ENCODE data around the gene KIF12. TPM values are rescaled to one million over a fixed set of nuclear protein-coding genes. Genes with fewer than 3 reads are reported as not detected.
A peak's percentile ranks its signal among the peaks of the same experiment; 100 is the strongest.

KIF12 gene
- total and polyA plus RNA-seq, 2 of the 13 experiments (the other 11 are each of a cell fraction or from before 2014, with no cell fraction given), result 1.8 to 12.5 TPM

DNA sequence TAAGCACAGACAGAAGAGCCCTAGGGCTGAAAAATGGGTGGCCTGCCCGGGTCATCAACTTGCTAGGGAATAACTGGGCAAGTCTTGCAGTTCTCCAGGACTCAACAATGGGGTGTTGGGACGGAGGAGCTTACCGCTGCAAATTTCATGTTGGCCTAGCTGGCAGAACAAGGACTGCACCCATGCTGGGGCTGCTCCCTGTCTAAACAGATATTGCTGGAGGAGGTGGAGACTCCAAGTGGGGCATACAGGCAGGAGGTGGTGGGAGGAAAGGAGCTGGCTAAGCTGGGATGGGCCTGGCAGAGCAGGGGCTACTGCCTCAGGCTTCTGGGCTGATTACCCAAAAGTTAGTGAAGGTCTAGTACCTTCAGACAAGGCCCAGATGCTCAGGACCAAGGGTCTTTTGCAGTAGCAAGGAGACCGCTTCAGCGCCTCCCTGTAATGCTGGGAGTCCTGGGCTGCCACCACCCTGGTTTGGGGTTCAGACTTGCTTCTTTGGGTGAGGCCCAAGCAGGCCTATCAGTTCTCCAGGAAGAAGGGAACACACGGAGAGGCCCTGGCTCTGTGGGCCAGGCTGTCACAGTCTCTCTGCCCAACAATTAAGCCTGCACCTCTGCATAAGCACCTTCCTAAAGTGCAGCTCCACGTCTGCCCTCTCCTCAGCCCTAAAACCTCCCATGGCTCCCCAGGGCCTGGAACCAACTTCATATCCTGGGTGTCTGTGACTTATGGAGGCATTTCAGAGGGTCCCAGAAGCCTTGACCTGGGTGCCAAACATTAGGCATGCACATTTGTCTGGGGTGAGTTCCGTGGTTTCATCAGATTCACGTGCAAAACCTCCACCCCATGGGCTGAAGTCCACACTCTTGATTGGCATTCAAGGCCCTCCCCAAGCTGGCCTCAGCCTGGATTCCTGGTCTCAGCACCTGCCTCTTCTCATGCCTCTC, 24.2 kb upstream of the KIF12 start (continued):
- 0 out of 2 replicates have a peak, but pooled peaks have one; percentile 41 for TF ChIP-seq MED13 (CRISPR knock-in tag; IDR thresholded peaks at IDR 0.05)
- TF ChIP-seq ZNF17 (CRISPR knock-in tag; IDR thresholded peaks at IDR 0.05), result no peak
- TF ChIP-seq CBX5 (CRISPR knock-in tag; IDR thresholded peaks at IDR 0.05; ENCODE audit: borderline replicate concordance), result peak; percentile 28; the same call in 1 of the 2 replicates
- no peak for TF ChIP-seq NCOR1 (IDR thresholded peaks at IDR 0.05; ENCODE audit: borderline replicate concordance, low read length)
- peak; percentile 76; the same call in 1 of the 2 replicates for TF ChIP-seq ADNP (CRISPR knock-in tag; IDR thresholded peaks at IDR 0.05)
- TF ChIP-seq, protein P1, sequence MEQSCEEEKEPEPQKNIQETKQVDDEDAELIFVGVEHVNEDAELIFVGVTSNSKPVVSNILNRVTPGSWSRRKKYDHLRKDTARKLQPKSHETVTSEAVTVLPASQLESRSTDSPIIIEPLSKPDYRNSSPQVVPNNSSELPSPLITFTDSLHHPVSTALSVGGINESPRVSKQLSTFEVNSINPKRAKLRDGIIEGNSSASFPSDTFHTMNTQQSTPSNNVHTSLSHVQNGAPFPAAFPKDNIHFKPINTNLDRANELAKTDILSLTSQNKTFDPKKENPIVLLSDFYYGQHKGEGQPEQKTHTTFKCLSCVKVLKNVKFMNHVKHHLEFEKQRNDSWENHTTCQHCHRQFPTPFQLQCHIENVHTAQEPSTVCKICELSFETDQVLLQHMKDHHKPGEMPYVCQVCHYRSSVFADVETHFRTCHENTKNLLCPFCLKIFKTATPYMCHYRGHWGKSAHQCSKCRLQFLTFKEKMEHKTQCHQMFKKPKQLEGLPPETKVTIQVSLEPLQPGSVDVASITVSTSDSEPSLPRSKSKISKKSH (CRISPR knock-in tag; IDR thresholded peaks at IDR 0.05; ENCODE audit: borderline replicate concordance), result no peak
- TF ChIP-seq ZNF264 (CRISPR knock-in tag; IDR thresholded peaks at IDR 0.05), result no peak
- TF ChIP-seq HNF4A (CRISPR knock-in tag; IDR thresholded peaks at IDR 0.05), result peak; percentile 96
- peak; percentile 32; the same call in 1 of the 2 replicates for TF ChIP-seq THAP11 (CRISPR knock-in tag; IDR thresholded peaks at IDR 0.05)
- TF ChIP-seq, protein P2, sequence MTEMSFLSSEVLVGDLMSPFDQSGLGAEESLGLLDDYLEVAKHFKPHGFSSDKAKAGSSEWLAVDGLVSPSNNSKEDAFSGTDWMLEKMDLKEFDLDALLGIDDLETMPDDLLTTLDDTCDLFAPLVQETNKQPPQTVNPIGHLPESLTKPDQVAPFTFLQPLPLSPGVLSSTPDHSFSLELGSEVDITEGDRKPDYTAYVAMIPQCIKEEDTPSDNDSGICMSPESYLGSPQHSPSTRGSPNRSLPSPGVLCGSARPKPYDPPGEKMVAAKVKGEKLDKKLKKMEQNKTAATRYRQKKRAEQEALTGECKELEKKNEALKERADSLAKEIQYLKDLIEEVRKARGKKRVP (CRISPR knock-in tag; IDR thresholded peaks at IDR 0.05), result peak in 1 of 2 experiments; percentile 95; a peak in 2 of 4 replicates
- no peak for TF ChIP-seq HCFC1 (IDR thresholded peaks at IDR 0.05; ENCODE audit: low read depth, low read length)
- TF ChIP-seq NR2F1 (CRISPR knock-in tag; IDR thresholded peaks at IDR 0.05), result peak in 1 of 2 experiments; percentile 29; a peak in 1 of 4 replicates
- TF ChIP-seq PPARG (CRISPR knock-in tag; conservative IDR thresholded peaks at IDR 0.05), result peak; percentile 37; the same call in 1 of the 2 replicates
- TF ChIP-seq CREB1 (IDR thresholded peaks at IDR 0.05), result no peak
- no peak for TF ChIP-seq CREB1 (CRISPR knock-in tag; IDR thresholded peaks at IDR 0.05)
- TF ChIP-seq RCOR2 (CRISPR knock-in tag; IDR thresholded peaks at IDR 0.05), result peak; percentile 62; the same call in 1 of the 2 replicates
- TF ChIP-seq FOXA3 (CRISPR knock-in tag; IDR thresholded peaks at IDR 0.05), result peak; percentile 49; the same call in 1 of the 2 replicates
- TF ChIP-seq, protein P3, sequence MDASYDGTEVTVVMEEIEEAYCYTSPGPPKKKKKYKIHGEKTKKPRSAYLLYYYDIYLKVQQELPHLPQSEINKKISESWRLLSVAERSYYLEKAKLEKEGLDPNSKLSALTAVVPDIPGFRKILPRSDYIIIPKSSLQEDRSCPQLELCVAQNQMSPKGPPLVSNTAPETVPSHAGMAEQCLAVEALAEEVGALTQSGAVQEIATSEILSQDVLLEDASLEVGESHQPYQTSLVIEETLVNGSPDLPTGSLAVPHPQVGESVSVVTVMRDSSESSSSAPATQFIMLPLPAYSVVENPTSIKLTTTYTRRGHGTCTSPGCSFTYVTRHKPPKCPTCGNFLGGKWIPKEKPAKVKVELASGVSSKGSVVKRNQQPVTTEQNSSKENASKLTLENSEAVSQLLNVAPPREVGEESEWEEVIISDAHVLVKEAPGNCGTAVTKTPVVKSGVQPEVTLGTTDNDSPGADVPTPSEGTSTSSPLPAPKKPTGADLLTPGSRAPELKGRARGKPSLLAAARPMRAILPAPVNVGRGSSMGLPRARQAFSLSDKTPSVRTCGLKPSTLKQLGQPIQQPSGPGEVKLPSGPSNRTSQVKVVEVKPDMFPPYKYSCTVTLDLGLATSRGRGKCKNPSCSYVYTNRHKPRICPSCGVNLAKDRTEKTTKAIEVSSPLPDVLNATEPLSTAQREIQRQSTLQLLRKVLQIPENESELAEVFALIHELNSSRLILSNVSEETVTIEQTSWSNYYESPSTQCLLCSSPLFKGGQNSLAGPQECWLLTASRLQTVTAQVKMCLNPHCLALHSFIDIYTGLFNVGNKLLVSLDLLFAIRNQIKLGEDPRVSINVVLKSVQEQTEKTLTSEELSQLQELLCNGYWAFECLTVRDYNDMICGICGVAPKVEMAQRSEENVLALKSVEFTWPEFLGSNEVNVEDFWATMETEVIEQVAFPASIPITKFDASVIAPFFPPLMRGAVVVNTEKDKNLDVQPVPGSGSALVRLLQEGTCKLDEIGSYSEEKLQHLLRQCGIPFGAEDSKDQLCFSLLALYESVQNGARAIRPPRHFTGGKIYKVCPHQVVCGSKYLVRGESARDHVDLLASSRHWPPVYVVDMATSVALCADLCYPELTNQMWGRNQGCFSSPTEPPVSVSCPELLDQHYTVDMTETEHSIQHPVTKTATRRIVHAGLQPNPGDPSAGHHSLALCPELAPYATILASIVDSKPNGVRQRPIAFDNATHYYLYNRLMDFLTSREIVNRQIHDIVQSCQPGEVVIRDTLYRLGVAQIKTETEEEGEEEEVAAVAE (CRISPR knock-in tag; IDR thresholded peaks at IDR 0.05; ENCODE audit: borderline replicate concordance), result no peak
- TF ChIP-seq, protein P4, sequence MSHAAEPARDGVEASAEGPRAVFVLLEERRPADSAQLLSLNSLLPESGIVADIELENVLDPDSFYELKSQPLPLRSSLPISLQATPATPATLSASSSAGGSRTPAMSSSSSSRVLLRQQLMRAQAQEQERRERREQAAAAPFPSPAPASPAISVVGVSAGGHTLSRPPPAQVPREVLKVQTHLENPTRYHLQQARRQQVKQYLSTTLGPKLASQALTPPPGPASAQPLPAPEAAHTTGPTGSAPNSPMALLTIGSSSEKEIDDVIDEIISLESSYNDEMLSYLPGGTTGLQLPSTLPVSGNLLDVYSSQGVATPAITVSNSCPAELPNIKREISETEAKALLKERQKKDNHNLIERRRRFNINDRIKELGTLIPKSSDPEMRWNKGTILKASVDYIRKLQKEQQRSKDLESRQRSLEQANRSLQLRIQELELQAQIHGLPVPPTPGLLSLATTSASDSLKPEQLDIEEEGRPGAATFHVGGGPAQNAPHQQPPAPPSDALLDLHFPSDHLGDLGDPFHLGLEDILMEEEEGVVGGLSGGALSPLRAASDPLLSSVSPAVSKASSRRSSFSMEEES (CRISPR knock-in tag; IDR thresholded peaks at IDR 0.05), result peak; percentile 90
